NCI-H526 treated with DMSO at 0.1 percent for 48 hours (cell line): ENCODE measurements around the gene SMIM35.

ENCODE experiments used
- DNase-seq: peaks from one replicate; lab custom pipeline; 2025; lab: John Stamatoyannopoulos, UW

Gene SMIM35

GRCh38 chr11:118109231-118109630 lies 22.5 kb upstream of the SMIM35 start:
- no peak for DNase-seq

- no peak for DNase-seq
Observed at GRCh38 chr11:118108513-118108912, 21.8 kb upstream of the SMIM35 start.

GRCh38 chr11:118106789-118107335 lies 20.1 kb upstream of the SMIM35 start:
- DNase-seq: no peak

GRCh38 chr11:118105657-118106305 lies 19.0 kb upstream of the SMIM35 start:
- no peak for DNase-seq

DNA sequence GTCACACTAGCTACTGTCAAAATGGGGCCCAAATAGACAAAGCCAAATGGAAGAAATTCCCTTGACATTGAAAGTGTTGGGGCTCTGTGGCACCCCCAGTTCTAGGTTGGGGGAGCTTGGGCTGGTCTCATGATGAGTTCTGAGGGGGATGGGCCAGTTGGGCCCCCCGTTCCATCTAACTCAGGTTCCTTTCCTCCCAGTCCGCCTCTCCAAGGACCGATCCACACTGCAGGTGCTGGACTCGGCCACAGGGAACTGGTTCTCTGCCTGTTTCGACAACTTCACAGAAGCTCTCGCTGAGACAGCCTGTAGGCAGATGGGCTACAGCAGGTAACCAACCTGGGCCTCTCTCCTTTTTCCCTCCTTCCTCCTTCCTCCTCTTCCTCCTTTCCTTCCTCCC lies 17.7 kb upstream of the SMIM35 start:
- no peak for DNase-seq

- DNase-seq: no peak
Observed at GRCh38 chr11:118102721-118103261, 16.0 kb upstream of the SMIM35 start.

- no peak for DNase-seq
Observed at GRCh38 chr11:118100691-118101232, 14.0 kb upstream of the SMIM35 start.

DNA sequence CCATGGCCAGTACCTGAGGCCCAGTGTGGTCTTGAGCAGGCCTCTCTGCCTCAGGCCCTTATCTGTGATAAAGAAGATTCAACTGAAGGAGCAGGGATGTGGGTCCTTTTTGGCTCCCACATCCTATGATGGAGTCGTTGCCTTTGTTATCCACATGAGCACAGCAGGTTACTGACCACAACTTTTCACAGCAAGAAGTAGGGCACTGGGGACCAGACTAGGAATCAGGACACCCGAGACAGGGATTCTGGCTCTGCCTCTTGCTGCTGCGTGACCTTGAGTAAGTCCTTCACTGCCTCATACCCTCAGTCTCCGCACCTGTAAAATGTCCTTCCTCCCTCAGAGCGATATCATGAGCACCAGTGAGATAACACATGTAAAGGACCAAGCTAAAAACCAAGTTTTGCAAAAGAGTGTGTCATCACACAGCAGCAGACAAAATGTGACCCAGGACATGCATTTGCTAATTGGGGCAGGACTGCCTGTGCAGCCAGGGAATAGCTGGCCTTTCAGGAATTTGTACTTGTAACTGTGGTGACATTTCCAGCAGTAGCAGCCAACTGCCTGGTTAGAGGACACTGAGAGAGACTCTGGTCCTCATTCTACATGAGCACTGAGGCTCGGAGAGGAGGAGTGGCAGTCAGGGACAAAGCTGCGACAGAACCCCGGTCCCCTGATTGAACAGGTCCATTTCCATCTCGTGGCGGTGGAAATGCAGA lies 13.2 kb upstream of the SMIM35 start:
- DNase-seq: no peak

DNA sequence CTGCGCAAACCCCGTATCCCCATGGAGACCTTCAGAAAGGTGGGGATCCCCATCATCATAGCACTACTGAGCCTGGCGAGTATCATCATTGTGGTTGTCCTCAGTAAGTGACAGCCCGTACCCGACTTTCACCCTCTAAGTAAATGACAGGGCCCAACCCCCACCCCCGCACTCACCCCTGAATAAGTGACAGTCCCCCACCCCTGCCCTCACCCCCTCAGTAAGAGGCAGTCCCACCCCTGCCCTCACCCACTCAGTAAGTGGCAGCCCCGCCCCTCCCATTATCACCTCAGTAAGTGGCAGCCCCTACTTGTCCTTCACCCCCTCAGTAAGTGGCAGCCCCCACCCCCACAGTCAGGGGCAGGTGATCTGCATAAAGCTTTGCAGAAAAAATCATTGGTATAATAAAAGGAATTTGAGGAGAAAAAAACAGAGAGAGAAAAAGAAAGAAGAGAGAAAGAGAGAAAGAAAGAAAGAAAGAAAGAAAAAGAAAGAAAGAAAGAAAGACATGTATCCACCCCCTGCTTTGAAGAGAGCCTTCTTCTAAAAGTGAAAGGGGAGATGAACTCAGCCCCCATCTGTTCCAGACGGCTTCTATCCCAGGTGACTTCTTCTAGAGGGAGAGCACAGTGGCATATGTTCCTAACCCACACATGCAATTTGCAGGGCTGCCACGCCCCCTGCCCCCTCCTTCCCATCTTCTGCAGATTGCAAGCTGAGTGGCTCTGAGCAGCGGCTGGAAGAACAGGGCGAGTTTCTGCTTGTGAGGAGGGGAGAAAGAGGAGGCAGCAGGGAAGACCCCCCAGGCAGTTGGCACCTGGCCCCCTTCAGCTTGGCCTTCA lies 12.5 kb upstream of the SMIM35 start:
- no peak for DNase-seq

DNA sequence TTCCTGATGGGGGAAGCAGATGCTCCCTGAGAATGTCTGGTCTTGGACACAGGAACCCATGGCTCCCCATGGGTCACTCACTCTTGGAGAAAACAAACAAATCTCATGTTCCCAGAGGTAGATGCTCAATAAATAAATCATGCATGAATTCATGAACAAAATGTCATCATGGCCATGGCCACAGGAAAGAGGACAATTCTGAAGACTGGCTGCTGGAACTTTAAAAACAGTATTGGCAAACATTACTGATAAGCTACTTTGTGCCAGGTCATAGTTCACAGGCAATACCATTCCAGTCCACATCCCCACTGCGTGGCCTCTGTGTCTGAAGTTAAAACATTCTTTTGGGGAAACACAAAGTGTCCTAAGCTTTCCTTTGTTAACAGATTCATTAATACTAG lies 9.2 kb upstream of the SMIM35 start:
- DNase-seq: no peak

DNA sequence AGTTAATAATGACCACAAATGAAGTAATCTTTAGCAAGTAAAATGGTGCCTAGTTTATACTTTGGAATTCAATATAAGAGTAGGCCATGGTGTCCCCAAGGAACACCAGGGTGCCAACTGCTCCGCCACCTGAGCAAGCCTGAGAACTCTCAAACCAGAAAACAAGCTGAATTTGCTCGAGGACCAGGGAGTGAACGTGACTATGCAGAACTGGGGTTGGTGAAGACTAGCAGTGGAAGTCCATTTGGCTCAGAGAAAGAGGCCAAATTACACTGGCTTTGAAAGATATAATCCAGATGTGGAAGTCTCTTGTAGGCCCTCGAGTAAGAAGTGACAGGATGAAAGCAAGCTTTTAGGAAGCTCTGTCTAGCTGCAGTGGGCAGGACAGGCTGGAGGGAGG lies 8.7 kb upstream of the SMIM35 start:
- DNase-seq: no peak

- no peak for DNase-seq
Observed at GRCh38 chr11:118092907-118093571, 6.3 kb upstream of the SMIM35 start.

DNA sequence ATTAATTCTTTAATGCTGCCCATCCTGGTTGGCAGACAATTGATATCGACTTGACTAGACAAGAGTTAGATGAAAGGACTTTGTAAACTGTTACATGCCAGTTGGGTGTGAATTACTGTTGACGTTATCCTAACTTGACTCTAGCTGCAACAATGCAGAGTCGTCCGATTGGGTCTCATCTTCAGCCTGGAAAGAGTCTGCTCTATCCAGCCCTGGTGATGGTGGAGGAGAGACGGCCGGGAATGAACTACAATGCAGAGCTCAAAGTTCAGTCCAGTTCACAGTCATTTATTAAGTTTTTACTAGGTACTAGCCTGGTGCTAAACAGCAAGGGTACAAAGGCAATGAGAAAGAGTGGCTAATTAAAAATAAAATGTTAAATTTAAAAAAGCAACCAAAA lies 4.9 kb upstream of the SMIM35 start:
- no peak for DNase-seq

DNA sequence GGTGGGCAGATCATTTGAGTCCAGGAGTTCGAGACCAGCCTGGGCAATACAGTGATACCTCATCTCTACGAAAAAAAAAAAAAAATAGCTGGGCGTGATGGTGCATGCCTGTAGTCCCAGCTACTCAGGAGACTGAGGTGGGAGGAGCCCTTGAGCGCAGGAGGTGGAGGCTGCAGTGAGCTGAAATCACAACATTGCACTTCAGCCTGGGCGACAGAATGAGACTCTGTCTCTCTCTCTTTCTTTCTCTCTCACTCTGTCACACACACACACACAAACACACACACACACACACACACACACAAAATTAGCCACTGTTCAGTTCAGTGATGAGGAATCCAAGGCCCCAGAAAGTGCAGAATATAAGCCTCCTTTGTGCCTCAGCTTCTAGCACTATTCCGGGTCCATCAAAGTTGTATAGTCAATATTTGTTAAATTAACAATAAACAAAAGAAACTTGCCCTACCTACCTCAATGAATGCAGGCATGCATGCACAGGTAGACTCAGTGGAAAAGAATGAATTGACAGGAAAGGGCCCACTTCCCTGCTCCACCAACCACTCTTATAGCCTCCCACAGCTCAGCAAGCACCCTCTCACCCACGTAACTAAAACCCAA lies 3.9 kb upstream of the SMIM35 start:
- no peak for DNase-seq

GRCh38 chr11:118088531-118088930 lies 1.8 kb upstream of the SMIM35 start:
- no peak for DNase-seq

DNA sequence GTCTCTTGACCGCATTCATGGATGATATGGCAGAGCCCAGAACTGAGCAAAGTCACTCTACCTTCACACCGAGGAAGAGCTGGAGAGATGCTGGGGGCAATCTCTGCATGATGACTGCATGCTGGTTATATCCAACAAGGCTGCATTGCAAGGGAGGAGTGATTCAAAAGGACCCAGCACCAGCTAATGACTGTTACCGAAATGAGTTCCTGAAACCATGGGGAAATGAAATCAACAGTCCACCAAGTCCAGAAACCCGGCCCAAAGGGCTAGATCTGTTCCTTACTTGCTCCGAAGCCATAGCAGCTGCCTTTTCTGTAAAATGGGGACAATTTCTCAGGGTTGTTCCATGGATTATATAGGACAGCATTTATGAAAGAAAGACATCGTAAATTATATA lies 1.2 kb upstream of the SMIM35 start:
- no peak for DNase-seq

DNA sequence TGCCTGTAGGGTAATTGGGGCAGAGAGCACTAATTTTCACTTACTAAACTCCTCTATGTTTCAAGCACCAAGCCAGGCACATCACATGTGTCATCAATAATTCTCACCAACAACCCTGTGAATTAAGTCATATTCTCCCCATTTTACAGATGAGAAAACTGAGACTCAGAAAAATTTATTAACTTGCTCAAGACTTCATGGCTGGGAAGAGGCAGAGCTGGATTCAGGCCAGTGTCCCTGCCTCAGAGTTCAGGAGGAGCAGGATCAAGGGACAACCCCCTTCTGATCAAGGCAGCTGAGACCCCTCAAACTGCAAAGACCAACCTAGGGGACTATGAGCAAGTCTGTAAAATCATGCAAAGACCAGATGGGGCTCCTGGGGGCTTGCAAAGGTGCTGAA lies 2.1 kb downstream of the SMIM35 start:
- DNase-seq: no peak

DNA sequence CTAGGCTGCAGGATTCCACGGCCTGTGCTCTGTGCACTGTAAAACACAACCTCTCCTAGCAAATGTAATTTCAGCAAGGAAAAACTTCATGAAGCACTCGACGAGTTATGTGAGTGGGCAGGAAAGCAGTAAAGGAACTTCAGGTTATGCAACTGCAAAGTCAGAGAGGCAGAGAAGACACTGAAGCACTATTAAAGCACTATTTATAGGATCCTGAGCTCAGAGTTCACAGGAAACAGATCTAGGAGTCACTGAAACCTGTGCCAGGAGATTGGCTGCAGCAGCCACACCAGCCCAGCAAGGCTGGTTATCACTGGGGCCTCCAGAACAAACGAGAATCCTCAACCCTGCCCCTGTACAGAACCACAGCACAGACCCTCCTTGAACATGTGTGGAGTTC lies 2.5 kb downstream of the SMIM35 start:
- no peak for DNase-seq

DNA sequence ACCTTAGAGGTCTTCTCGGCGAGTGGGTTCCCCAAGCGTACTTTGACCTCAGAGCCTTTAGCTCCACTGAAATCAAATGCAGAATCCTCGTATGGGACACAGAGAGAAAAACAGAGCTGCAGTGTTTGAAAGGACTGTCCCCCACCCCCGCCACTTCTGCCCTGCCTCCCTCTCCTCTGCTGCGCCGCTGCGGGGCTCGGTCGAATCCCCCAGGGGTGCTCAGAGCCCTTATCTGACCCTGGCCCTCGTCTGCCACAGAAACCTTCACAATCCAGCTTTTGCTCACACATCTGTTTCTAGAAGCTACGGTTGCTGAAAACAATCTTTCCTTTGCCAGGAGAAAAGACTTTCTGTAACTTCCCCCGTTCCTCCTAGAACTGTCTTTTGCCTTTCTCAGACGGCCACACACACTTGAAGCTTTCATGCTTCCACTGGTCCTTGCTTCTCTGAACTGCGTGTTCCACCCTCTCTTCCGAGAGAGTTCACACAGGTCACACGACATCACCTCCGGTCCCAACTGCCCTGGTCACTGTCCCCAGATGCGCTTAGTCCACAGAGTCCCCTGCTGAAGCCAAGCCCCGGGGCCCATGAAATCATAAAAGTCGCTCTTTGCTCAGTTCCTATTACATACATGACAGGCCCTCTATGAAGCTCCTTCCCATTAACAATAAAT lies 3.7 kb downstream of the SMIM35 start:
- no peak for DNase-seq

GRCh38 chr11:118081241-118081958 lies 5.4 kb downstream of the SMIM35 start:
- no peak for DNase-seq
